Measurements from ENCODE around the gene MUC5B.

DNA sequence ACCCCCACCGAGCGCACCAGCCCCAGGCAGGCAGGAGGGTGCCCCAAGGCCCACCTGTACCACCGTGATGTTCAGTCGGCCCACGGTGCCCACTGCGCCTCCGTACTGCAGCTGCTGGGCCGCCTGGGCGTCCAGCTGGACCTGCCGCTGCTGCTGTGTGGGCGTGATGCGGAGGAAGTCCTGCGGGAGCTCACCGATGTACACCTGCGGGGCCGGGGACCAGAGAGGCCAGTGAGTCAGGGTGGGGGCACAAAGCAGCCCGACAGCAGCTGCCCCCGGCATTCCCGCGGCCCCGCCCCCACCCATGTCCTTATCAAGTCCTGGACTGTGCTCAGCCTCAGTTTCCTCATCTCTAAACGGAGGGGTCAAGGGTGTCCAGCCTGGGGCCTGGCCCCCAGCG, 72.7 kb downstream of the MUC5B start:
- TF ChIP-seq POLR2AphosphoS5 (IDR thresholded peaks at IDR 0.05; ENCODE audit: insufficient read depth, low read depth, low read length) (no peak), EZH2 (IDR thresholded peaks at IDR 0.05; ENCODE audit: borderline replicate concordance, low read depth, low read length, severe bottlenecking) (no peak), POLR2A (IDR thresholded peaks at IDR 0.05; ENCODE audit: low read depth, low read length) (no peak)
- TF ChIP-seq, protein P1, sequence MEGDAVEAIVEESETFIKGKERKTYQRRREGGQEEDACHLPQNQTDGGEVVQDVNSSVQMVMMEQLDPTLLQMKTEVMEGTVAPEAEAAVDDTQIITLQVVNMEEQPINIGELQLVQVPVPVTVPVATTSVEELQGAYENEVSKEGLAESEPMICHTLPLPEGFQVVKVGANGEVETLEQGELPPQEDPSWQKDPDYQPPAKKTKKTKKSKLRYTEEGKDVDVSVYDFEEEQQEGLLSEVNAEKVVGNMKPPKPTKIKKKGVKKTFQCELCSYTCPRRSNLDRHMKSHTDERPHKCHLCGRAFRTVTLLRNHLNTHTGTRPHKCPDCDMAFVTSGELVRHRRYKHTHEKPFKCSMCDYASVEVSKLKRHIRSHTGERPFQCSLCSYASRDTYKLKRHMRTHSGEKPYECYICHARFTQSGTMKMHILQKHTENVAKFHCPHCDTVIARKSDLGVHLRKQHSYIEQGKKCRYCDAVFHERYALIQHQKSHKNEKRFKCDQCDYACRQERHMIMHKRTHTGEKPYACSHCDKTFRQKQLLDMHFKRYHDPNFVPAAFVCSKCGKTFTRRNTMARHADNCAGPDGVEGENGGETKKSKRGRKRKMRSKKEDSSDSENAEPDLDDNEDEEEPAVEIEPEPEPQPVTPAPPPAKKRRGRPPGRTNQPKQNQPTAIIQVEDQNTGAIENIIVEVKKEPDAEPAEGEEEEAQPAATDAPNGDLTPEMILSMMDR (IDR thresholded peaks at IDR 0.05; ENCODE audit: extremely low read depth in 1 of 2, insufficient read depth in 1 of 2, low read depth in 1 of 2, low read length in 2 of 2): no peak
- TF ChIP-seq, protein P2, sequence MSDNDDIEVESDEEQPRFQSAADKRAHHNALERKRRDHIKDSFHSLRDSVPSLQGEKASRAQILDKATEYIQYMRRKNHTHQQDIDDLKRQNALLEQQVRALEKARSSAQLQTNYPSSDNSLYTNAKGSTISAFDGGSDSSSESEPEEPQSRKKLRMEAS (IDR thresholded peaks at IDR 0.05; ENCODE audit: insufficient read depth, insufficient read length): no peak

All from endothelial cell of umbilical vein (primary cell).